Measurements from ENCODE around the gene BTBD19.

GRCh38 chr1:44780583-44781121 is 27.7 kb upstream of the BTBD19 start:
- peak; percentile 65 for TF ChIP-seq POLR2A (IDR thresholded peaks at IDR 0.05; ENCODE audit: low read depth, low read length)
- peak; percentile 28; the same call in 1 of the 2 replicates for TF ChIP-seq POLR2AphosphoS5 (IDR thresholded peaks at IDR 0.05; ENCODE audit: low read depth, low read length)
- no peak for TF ChIP-seq TAF1 (IDR thresholded peaks at IDR 0.05; ENCODE audit: low read depth, low read length)
- TF ChIP-seq SPI1 (IDR thresholded peaks at IDR 0.05; ENCODE audit: low read depth, low read length) = no peak

Data from GM12891 (cell line).